Middle frontal gyrus (tissue), 1 donor: ENCODE measurements around the gene EPB41L5.
"Not testable (repeated sequence)": the region's sequence is repeated elsewhere in the genome, so short reads cannot be mapped to it uniquely, and the experiment has no call there.

ENCODE experiments used
- DNase-seq: peaks from one replicate; pipeline ENCODE4 v3.0.0-alpha.2; 2015; ENCODE audit warnings: low spot score; ENCODE audit errors: extremely low spot score

EPB41L5 gene

DNA sequence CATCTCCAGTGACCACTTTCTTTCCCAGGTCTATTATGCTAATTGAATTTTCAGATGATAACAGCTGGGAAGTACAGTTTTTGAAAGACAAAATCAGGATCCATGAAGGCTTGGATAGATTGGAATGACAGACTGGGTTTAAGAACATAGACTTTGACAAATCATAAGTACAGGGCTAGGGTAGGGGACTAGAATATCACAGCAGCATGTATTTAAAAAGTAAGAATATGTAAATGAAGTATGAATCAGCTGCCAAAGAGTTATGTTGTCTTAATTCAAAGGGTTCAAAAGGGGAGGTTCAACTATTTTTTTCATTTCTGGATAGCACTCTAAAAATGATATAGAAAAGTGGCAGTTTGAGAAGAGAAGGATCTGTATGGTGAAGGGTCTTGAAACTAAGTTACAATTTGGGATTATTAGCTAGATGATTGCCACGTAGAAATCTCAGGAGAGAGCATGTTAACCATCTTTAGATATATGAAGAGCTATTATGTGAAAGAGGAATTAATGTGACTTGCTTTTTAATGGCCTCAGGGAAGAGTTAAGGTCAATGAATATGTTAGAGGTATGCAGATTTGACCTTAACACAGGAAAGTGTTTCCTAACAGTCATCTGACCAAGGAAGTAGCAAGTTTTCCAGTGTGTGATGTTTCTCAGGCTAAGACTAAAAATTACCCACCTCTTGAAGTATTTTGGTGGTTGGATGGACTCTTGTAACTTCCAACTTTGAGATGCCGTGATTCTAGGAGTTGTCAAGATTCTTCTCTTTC, 128.6 kb downstream of the EPB41L5 start:
- no peak for DNase-seq

DNA sequence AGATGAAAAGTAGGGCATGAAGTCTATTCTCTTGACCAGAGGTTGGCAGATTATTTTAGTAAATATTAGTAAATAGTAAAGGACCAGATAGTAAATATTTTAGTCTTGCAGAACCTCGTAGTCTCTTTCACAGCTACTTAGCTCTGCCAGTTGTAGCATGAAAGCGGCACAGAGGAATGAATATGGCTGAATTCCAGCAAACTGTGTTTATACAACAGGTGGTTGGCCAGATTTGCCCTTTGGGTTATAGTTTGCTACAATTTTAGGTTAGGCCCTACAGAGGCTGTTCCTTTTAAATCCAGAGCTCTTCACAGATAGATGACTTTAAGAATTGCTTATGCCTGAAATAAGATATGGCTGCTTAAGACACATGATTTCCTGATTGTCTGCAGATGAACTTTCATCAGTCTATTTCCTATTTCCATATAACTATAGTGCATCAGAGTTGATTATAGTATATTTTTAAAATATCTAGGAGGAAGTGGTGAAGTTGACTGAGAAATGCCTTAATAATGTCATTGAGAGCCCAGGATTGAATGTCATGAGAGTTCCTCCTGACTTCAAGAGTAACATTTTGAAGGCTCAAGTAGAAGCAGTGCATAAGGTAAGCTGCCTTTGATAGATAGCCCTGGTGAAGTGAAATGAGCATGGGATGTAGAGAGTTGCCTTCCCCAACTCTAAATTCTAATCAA, 129.8 kb downstream of the EPB41L5 start:
- DNase-seq: no peak

DNA sequence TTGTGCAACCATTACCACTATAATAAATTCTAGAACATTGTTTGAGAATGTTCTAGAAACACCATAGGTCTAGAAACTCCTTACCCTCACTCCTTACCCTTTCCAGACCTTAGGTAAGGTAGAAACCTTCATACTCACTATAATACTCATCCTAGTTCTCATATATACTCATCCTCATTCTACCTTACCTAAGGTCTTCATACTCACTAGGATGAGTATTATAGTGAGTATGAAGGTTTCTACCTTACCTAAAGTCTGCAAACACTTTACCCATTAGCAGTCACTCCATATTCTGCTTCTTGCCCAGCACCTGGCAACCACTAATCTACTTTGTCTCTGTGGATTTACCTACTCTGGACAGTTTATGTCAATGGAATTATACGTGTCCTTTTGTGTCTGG, 135.4 kb downstream of the EPB41L5 start:
- no peak for DNase-seq

DNA sequence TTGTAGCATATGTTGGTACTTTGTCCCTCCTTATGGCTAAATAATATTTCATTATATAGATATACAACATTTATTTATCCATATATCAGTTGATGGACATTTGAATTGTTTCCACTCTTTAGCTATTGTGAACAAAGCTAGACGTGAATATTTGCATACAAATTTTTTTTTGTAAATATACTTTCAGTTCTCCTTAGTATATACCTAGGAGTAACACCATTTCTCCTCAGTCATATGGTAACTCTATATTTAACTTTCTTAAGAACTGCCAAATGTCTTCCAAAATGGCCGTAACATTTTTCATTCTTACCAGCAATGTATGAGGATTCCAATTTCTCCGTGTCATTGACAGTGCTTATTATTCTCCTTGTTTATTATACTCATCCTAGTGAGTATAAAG, 135.8 kb downstream of the EPB41L5 start:
- no peak for DNase-seq

- no peak for DNase-seq
Observed at GRCh38 chr2:120149406-120149805, 136.5 kb downstream of the EPB41L5 start.

DNA sequence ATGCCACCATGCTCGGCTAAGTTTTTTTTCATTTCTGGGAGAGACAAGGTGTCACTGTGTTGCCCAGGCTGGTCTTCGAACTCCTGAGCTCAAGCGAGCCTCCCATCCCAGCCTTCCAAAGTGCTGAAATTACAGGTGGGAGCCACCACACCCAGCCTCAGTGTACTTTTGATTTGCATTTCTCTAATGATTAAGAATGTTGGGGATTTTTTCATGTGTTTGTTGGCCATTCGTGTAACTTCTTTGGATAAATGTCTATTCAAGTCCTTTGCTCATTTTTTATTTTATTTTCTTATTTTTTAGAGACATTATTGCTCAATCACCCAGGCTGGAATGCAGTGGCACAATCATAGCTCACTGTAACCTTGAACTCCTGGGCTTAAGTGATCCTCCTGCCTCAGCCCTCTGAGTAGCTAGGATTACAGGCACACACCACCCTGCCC, 137.2 kb downstream of the EPB41L5 start:
- DNase-seq: no peak

GRCh38 chr2:120155308-120155707, 142.4 kb downstream of the EPB41L5 start:
- DNase-seq: no peak

DNA sequence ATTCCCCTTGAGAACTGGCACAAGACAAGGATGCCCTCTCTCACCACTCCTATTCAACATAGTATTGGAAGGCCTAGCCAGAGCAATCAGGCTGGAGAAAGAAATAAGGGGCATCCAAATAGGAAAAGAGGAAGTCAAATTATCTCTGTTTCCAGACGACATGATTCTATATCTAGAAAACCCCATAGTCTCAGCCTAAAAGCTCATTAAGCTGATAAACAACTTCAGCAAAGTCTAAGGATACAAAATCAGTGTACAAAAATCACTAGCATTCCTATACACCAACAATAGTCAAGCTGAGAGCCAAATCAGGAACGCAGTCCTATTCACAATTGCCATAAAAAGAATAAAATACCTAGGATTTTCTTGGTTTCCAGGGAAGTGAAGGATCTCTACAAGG, 145.8 kb downstream of the EPB41L5 start:
- not testable (repeated sequence) for DNase-seq

- DNase-seq: no peak
Observed at GRCh38 chr2:120161190-120161589, 148.3 kb downstream of the EPB41L5 start.

GRCh38 chr2:120162716-120163115, 149.8 kb downstream of the EPB41L5 start:
- no peak for DNase-seq

- DNase-seq: no peak
Observed at GRCh38 chr2:120167272-120167671, 154.4 kb downstream of the EPB41L5 start.

GRCh38 chr2:120169020-120169419, 156.1 kb downstream of the EPB41L5 start:
- no peak for DNase-seq

DNA sequence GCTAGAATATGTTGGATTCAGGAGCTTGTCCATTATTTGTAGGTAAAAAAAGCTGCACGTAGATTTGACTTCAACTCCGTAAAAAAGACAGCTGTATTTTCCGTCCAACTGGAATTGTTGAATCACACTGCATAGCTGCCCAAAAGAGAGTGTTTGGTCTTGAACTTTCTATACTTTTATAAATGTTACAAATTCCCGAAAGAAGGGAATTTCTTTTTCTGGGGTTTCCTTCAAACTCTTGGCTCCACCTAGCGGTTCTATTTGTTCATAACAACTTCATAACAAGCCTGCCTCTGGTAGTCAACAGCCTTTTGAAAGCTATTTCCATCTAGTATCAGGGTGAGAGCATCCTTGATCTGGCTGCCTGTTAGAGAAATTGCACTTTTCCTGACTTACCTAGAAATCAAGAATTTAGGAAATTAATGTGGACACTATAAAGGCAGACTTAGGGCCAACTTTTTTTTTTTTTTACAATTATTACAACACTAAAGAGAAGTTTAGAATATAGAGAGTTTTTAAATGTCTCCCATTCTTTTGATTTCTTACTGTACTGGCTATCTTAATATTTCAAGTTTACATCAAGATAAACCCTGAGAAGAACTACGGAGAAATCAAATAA, 162.2 kb downstream of the EPB41L5 start:
- DNase-seq: peak; percentile 62

DNA sequence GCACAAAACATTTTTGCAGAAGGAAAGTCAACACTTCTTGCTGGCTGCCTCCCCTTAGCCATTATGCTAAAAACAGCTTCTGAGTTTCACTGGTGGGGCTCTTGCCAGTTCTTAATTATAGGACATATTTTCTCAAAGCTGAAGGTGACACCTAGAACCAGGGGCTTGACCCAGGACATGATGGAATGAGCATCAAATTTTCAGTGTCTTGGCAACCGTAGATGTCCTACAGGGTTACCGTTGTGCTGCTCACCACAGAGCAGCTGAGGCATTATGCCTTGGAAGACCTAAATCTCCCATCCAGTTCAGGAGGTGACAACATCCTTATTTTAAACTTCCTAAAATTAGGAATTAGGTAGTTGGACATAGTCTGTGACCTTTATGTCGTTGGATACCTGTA, 163.6 kb downstream of the EPB41L5 start:
- no peak for DNase-seq

DNA sequence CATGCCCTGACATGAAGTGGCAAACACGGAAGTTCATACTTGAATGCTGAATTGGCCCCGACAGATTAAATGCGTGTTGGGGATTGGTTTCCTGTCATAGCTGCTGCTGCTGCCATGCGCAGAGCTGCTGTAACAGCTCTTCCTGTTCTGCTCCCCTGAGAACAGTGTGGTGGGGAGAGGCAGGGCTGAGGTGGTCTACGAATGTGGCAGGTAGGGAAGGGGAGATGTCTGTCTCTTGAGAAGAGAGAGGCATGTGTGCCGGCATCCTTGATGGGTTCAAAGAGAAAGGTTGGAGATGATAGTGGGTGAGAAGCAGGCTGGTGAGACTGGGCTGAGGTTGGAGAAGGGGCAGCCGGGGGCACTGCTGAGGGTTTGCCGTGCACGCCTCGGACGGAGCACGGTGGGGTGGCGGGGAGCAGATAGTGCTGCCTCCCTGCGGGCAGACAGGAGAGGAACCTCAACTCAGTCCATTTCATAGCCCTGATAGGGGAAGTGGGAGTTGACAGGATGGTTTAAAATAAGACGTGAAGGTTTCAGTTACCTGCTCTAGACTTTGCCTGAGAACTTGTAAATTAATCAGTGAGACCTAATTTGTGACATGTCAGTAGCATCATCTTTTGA, 164.2 kb downstream of the EPB41L5 start:
- no peak for DNase-seq

GRCh38 chr2:120177973-120178372, 165.1 kb downstream of the EPB41L5 start:
- no peak for DNase-seq

DNA sequence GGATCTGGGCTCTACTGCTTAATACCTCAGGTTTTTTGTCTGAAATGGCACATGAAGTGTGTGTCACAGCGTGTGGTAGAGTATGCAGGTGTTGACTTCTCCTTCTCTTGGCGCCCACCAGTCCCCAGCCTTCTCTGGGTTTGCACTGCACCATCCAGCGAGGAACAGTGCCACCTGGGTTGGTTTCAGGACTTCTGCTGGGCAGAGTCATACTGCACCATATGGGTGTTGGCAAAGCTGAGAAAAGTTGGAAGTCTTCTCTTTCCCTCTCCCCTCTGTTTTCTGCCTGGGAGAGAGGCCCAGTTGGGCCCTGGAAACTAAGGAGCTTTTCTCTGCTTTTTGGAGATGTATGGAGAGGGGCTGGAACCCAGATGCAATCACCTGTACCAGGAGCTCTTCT, 166.5 kb downstream of the EPB41L5 start:
- DNase-seq: no peak

GRCh38 chr2:120180066-120180465, 167.2 kb downstream of the EPB41L5 start:
- no peak for DNase-seq

DNA sequence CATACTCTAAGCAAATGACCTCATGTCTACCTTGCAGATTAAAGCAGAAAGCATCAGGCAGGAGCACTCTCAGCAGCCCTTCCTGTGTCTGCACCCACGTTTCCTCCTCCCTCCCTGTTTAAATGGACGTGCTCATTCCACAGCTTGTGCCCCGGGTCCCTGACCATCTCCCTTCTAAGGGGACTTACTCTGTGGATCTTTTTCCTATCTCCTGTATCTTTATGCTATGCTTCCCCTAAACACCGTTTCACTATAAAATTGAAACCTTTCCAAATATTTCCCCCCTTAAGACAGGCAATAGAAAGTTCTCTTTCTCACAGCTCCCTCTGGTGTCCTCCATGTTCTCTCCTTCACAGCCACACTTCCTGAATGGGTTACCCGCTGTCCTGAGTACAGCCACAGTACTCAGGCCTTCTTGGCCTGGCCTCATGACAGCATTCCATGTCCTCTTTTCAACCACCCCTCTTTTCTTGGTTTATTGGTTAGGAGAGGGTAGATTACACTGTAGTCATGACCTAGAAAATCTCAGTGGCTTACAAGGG, 169.2 kb downstream of the EPB41L5 start:
- DNase-seq: no peak

DNA sequence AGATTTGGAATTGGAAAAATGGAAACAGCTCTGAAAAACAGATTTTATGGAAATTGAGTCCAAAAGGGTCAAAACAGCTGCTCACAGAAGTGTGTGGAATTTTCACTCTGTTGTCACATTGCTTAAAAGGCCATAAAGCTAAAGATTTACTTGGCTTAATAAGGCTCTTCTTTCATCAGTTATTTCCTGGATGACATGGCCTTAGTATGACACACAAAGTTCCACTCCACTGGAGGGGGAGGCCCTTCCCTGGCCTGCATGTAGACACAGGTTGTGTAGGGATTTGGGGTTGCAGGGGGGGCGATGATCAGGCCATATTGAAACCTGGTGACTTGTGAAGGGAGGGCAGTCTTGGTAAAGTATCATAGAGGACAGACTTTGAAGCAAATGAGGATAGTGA, 176.3 kb downstream of the EPB41L5 start:
- no peak for DNase-seq

DNA sequence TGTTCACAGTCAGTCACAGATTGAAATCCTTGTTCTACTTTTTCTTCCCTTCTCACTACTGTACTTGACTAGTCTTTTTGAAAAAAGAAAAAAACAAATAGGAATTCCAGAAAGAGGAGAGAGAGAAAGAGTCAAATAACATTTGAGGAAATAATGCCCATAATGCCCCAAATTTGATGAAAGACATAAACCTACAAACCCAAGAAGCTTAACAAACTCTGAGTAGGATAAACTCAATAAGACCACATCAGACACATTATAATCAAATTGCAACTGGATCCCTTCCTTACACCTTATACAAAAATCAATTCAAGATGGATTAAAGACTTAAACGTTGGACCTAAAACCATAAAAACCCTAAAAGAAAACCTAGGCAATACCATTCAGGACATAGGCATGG, 179.4 kb downstream of the EPB41L5 start:
- no peak for DNase-seq

- no peak for DNase-seq
Observed at GRCh38 chr2:120195553-120195952, 182.7 kb downstream of the EPB41L5 start.
